GM18502 (cell line): ENCODE data around the gene GDE1.
"Not testable (repeated sequence)": the region's sequence is repeated elsewhere in the genome, so short reads cannot be mapped to it uniquely, and the experiment has no call there.

Experiments used
- ATAC-seq: cut with Tn5 transposase; IDR thresholded peaks from one replicate; pipeline ENCODE4 v1.9.1; 2021; ENCODE audit warnings: mild to moderate bottlenecking; ENCODE audit not compliant: unreplicated experiment, poor library complexity

The GDE1 gene, protein sequence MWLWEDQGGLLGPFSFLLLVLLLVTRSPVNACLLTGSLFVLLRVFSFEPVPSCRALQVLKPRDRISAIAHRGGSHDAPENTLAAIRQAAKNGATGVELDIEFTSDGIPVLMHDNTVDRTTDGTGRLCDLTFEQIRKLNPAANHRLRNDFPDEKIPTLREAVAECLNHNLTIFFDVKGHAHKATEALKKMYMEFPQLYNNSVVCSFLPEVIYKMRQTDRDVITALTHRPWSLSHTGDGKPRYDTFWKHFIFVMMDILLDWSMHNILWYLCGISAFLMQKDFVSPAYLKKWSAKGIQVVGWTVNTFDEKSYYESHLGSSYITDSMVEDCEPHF

GRCh38 chr16:19521471-19522396, at the start of gene GDE1:
TSS of gene GDE1 (minus strand) at chr16:19522098. CDS start at chr16:19521964, 134 bp downstream.
- peak; percentile 75 for ATAC-seq

GRCh38 chr16:19567560-19567959, 45.7 kb upstream of the GDE1 start:
- ATAC-seq, result no peak

GRCh38 chr16:19566362-19566761, 44.5 kb upstream of the GDE1 start:
- ATAC-seq, result no peak

- no peak for ATAC-seq
These were observed 41.5 kb upstream of the GDE1 start for GRCh38 chr16:19563377-19563776.

DNA sequence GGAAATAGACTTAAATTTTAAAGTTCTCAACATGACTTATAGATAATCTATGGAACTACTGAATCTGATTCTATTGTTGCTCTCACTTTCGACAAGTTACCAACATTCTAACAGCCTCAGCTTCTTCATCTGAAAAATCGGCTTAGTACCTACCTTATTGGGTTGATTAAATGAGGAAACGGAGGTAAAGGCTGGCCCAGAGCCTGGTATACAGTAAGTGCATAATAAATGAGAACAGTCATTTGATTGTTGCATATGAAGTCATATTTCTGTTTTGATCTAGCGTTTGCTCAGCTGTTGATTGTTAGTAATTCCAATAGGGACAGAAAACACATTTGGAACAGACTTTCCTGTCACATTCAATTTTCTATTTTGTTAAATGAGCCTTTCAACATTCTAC, 38.2 kb upstream of the GDE1 start:
- ATAC-seq, result no peak

DNA sequence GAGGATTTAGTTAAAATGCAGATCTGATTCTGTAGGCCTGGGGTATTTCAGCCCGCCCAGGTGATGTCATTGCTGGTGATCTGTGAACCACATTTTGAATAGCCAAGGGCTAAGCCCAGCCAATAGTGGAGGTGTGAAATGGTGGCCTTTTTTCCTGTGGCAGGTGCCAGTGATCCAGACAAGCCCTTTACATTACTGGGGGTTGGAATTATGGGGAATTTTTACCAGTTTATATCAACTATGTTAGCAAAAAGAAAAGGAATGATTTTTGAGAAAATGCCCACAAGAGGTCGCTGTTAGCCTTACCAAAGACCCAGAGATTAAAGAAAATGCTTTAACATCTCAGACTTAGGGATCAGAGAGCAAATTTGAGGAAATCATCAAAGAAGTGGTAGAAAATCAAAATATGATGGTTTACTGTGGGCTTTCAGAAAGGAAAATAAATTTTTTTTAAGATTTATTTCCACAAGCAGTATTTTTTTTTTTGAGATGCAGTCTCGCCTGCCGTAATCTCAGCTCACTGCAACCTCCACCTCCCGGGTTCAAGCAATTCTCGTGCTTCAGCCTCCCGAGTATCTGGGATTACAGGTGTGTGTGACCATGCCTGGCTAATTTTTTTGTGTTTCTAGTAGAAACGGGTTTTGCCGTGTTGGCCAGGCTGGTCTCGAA, 37.5 kb upstream of the GDE1 start:
- ATAC-seq, result no peak

DNA sequence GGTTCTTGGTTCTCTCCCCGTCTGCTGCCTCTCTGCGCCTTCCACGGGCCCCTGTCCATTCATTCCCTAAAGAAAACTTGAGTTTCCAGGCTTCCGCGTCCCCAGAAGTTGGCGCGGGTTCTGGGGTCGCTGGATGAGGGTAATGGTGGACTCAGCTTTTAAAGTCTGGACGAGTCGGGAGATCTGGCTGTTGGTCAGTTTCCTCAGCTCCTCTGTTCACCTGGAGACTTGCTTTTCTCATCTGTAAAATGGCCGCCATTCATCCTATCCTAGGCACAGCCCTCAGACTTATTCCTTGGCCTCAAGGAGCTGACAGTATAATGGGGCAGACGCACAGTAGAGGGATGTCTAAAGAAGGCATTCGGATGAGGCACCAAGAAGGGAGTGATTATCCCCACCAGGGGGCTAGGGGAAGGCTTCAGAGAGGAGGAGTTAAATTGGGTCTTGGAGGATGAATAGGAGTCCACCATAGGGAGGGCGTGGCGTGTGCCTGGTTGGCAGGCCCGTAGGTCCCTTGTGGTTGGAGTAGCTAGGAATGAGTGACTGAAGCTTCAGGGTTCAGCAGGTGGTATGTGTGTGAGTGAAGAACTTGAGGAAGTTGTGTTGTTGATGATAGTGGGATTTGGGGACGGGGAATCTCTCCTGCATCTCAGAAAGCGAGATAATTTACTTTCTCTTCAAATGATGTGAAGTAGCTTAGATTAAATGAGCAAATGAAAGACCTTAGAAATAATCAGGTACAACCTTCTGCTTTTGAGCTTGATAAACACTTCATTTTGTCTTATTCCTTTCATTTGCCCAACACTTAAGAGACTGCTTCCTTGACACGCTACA, 34.3 kb upstream of the GDE1 start:
- no peak for ATAC-seq

- ATAC-seq, result peak; percentile 97
These were observed 33.5 kb upstream of the GDE1 start, which contains the start of gene VPS35L for GRCh38 chr16:19555186-19555937. TSS of gene VPS35L (plus strand) at chr16:19555703. CDS start at chr16:19555730, 27 bp downstream.

GRCh38 chr16:19549673-19550072, 27.8 kb upstream of the GDE1 start:
- ATAC-seq, result no peak

- ATAC-seq, result no peak
These were observed 26.2 kb upstream of the GDE1 start for GRCh38 chr16:19548144-19548543.

DNA sequence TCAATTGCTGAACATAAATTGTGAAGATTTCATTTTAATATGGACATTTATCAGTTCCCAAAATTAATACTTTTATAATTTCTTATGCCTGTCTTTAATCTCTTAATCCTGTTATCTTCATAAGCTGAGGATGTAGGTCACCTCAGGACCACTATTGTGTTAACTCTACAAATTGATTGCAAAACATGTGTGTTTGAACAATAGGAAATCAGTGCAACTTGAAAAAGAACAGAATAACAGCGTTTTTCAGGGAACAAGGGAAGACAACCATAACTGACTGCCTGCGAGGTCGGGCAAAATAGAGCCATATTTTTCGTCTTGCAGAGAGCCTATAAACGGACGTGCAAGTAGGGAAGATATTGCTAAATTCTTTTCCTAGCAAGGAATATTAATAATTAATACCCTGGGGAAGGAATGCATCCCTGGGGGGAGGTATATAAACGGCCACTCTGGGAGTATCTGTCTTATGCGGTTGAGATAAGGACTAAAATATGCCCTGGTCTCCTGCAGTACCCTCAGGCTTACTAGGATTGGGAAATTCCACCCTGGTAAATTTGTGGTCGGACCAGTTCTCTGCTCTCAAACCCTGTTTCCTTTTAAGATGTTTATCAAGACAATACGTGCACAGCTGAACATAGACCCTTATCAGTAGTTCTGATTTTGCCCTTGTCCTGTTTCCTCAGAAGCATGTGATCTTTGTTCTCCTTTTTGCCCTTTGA, 21.5 kb upstream of the GDE1 start:
- ATAC-seq, result not testable (repeated sequence)

DNA sequence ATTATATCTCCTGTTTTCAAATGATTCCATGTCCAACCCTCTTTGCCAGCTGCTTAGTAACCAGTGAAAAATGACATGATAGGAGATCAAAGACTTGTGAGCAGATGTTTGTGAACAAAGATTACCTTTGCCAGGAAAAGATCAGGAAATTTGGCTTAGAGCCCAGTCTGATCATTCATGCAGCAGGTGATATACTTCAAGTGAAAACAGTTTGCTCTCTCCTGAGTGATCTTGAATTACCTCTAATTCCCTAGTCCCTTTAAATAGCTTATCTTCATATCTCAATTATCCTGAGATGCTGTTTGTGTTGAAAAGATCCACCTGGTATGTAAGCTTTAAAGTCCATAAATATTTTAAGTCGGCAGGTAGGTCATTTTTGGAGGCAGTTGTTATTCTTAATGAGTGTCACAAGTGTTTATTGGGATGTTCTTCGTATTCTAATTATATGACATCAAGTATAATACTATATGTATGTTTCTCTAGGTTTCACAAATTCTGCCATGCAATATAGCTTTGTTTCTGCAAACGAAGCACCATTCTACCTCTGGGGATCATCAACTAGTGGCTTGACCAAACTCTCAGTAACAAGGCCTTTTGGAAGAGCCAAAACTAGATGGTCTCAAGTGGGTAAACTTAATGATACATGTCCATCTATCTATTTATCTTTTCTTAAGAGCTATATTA, 20.4 kb upstream of the GDE1 start:
- ATAC-seq, result no peak

GRCh38 chr16:19540241-19540970, 18.5 kb upstream of the GDE1 start:
- no peak for ATAC-seq

- ATAC-seq, result no peak
These were observed 10.7 kb upstream of the GDE1 start for GRCh38 chr16:19532601-19533000.

DNA sequence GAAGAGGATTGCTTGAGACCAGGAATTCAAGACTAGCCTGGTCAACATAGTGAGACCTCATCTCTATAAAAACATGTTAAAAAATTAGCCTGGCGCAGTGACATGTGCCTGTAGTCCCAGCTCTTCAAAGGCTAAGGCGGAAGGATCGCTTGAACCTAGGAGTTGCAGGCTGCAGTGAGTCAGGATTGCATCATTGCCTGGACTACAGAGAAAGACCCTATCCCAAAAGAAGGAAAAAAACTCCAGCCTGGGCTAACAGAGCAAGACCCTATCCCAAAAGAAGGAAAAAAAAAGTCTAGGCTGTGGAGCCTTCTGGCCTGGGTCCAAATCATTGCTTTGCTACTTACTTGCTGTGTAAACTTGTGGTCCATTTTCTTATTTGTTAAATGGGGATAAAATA, 6.8 kb upstream of the GDE1 start:
- ATAC-seq, result no peak

- no peak for ATAC-seq
These were observed 5.3 kb upstream of the GDE1 start for GRCh38 chr16:19527161-19527560.

- ATAC-seq, result no peak
These were observed 3.5 kb upstream of the GDE1 start for GRCh38 chr16:19525385-19525723.
